Kidney tubule cell (primary cell): Measurements from ENCODE around the gene RND2.

Source experiments
- DNase-seq: peaks from one replicate; pipeline ENCODE4 v3.0.0-alpha.2; 2018; ENCODE audit warnings: low spot score

The RND2 gene

DNA sequence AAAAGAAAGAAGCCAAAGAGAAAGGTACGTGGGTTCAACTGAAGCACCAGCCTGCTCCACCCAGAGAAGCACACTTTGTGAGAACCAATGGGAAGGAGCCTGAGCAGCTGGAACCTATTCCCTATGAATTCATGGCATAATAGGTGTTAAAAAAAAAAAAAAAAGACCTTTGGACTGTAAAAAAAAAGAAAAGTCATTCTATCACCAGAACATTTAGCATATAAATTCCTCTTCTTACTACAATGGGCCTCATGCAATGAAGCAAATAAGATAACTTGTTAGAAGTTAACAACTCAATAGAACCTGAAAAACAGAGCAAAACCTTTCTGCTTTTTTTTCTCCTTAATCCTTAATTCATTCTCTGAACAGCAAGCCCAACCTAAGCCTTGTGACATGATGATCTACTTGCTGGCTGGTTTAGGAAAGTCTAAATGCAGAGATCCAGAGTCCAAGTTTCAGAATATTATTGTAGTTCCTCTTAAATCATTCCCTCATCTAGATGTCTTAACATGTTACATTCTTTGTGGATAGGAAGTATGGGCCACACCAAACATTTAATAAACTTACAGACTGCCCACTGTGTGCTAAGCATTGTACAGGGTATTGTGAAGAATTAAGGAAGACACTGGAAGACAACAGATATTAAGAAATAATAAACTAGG lies 54.7 kb downstream of the RND2 start:
- DNase-seq = no peak
